Right forelimb (tissue), 1 donor: ENCODE measurements around the gene APC2.

ENCODE experiments used
- DNase-seq: peaks from one replicate; pipeline ENCODE4 v3.0.0-alpha.2; 2018

The APC2 gene

GRCh38 chr19:1451916-1452801 is 2.2 kb downstream of the APC2 start:
- DNase-seq: no peak

GRCh38 chr19:1452802-1453524 is 3.0 kb downstream of the APC2 start:
- DNase-seq: no peak

GRCh38 chr19:1453525-1454364 is 3.8 kb downstream of the APC2 start:
- DNase-seq: no peak

- DNase-seq: no peak
These were observed 5.0 kb downstream of the APC2 start for GRCh38 chr19:1455002-1455335.

GRCh38 chr19:1455336-1456120 is 5.6 kb downstream of the APC2 start:
- no peak for DNase-seq

GRCh38 chr19:1456121-1456900 is 6.4 kb downstream of the APC2 start:
- DNase-seq: no peak

- peak; percentile 46 for DNase-seq
These were observed 7.3 kb downstream of the APC2 start for GRCh38 chr19:1457031-1457739.

GRCh38 chr19:1457892-1458291 is 8.0 kb downstream of the APC2 start:
- DNase-seq: no peak

GRCh38 chr19:1459479-1459878 is 9.6 kb downstream of the APC2 start:
- no peak for DNase-seq

GRCh38 chr19:1460033-1460995 is 10.4 kb downstream of the APC2 start:
- no peak for DNase-seq

- DNase-seq: no peak
These were observed 11.9 kb downstream of the APC2 start for GRCh38 chr19:1461862-1462261.

- peak; percentile 58 for DNase-seq
These were observed 15.5 kb downstream of the APC2 start for GRCh38 chr19:1465191-1466016.

GRCh38 chr19:1466018-1466460 is 16.1 kb downstream of the APC2 start:
- DNase-seq: no peak

GRCh38 chr19:1466461-1467214 is 16.7 kb downstream of the APC2 start:
- DNase-seq: peak; percentile 44

- DNase-seq: no peak
These were observed 17.2 kb downstream of the APC2 start for GRCh38 chr19:1467215-1467489.

GRCh38 chr19:1467490-1468273 is 17.8 kb downstream of the APC2 start:
- DNase-seq: peak; percentile 54

- no peak for DNase-seq
These were observed 18.4 kb downstream of the APC2 start for GRCh38 chr19:1468274-1468820.
